SK-N-SH (cell line): ENCODE data around the gene TEX30. TPM values are rescaled to one million over a fixed set of nuclear protein-coding genes. Genes with fewer than 3 reads are reported as not detected.

Experiments used
- CTCF ChIA-PET: fragments of 300-600, 350-600 bp; formaldehyde crosslinking; extraction: SDS; loops from one replicate; lab custom pipeline; 2021; lab: Yijun Ruan, JAX
- POLR2A ChIA-PET: fragments of 350-600 bp; sonication (Branson Sonifier 250); formaldehyde crosslinking; extraction: SDS; loops from one replicate; lab custom pipeline; 2020; ENCODE audit warnings: antibody characterized with exemption, inconsistent platforms; lab: Yijun Ruan, JAX
- DNase-seq: peaks from one replicate; pipeline ENCODE4 v3.0.0; 2012
- H2AFZ ChIP-seq: fragments of 200-600 bp; sonication (generic); 2 replicates; pipeline ENCODE4 v1.8.1; 2016; ENCODE audit warnings: antibody characterized with exemption, mild to moderate bottlenecking, low read depth
- H3F3A ChIP-seq: fragments of 200-600 bp; sonication (generic); replicated peaks from 2 replicates; pipeline ENCODE3; 2016; ENCODE audit warnings: antibody characterized with exemption, mild to moderate bottlenecking; ENCODE audit not compliant: insufficient read depth
- H3K27ac ChIP-seq, 2 experiments: fragments of 200-500 bp in 1 of 2; fragments of 200-600 bp in 1 of 2; sonication (Bioruptor generic) in 1 of 2; sonication (generic), shearing (Covaris generic) in 1 of 2; 2 replicates each; pipeline versions ENCODE4 v1.5.1 to v1.6.1; 2014 to 2016; ENCODE audit warnings: low read depth in 2 of 2, inconsistent platforms in 1 of 2, low read length in 1 of 2, mild to moderate bottlenecking in 1 of 2, mixed read lengths in 1 of 2
- H3K27me3 ChIP-seq: fragments of 200-600 bp; sonication (generic), shearing (Covaris generic); 2 replicates; pipeline ENCODE4 v1.6.1; 2016; ENCODE audit warnings: mixed run types; ENCODE audit not compliant: insufficient read depth
- H3K36me3 ChIP-seq, 2 experiments: fragments of 200-500 bp in 1 of 2; fragments of 200-600 bp in 1 of 2; sonication (Bioruptor generic) in 1 of 2; sonication (generic) in 1 of 2; replicated peaks in 1 of 2; 2 replicates each; pipeline versions ENCODE3 to v1.5.1; 2014 to 2016; ENCODE audit warnings: low read length in 1 of 2, mild to moderate bottlenecking in 1 of 2; ENCODE audit not compliant: insufficient read depth in 2 of 2, control insufficient read depth in 1 of 2
- H3K4me1 ChIP-seq, 2 experiments: fragments of 200-500 bp in 1 of 2; fragments of 200-600 bp in 1 of 2; sonication (Bioruptor generic) in 1 of 2; sonication (generic), shearing (Covaris generic) in 1 of 2; 2 replicates each; pipeline versions ENCODE4 v1.5.1 to v1.6.1; 2014 to 2016; ENCODE audit warnings: low read depth in 1 of 2, low read length in 1 of 2, mixed run types in 1 of 2; ENCODE audit not compliant: insufficient read depth in 2 of 2, control insufficient read depth in 1 of 2
- H3K4me2 ChIP-seq: fragments of 200-600 bp; sonication (generic), shearing (Covaris generic); 2 replicates; pipeline ENCODE4 v1.6.1; 2017; ENCODE audit warnings: mixed run types
- H3K4me3 ChIP-seq, 2 experiments: fragments of 200-500 bp in 1 of 2; fragments of 200-600 bp in 1 of 2; sonication (Bioruptor generic) in 1 of 2; sonication (generic), shearing (Covaris generic) in 1 of 2; 2 replicates each; pipeline versions ENCODE4 v1.5.1 to v1.8.1; 2014 to 2016; ENCODE audit warnings: low read depth in 2 of 2, inconsistent platforms in 1 of 2, low read length in 1 of 2, mild to moderate bottlenecking in 1 of 2, mixed read lengths in 1 of 2, moderate library complexity in 1 of 2
- H3K79me2 ChIP-seq: fragments of 200-600 bp; sonication (generic); 2 replicates; pipeline ENCODE4 v1.8.1; 2017; ENCODE audit warnings: mild to moderate bottlenecking; ENCODE audit not compliant: insufficient read depth
- H3K9ac ChIP-seq: fragments of 200-600 bp; sonication (generic); 2 replicates; pipeline ENCODE4 v1.6.1; 2017; ENCODE audit warnings: mixed run types
- H3K9me2 ChIP-seq: fragments of 200-600 bp; sonication (generic); 2 replicates; pipeline ENCODE4 v1.6.1; 2017; ENCODE audit warnings: mixed run types
- H3K9me3 ChIP-seq: fragments of 200-600 bp; sonication (generic); 2 replicates; pipeline ENCODE4 v1.6.1; 2017; ENCODE audit warnings: mixed run types, mild to moderate bottlenecking, moderate library complexity
- H4K20me1 ChIP-seq: fragments of 200-600 bp; sonication (generic); 2 replicates; pipeline ENCODE4 v1.6.1; 2017; ENCODE audit warnings: mild to moderate bottlenecking, mixed run types; ENCODE audit not compliant: insufficient read depth
- CHD2 ChIP-seq: fragments of 150-350 bp; IDR thresholded peaks from 2 replicates; pipeline ENCODE4 v1.6.1; 2018; ENCODE audit warnings: low read length; ENCODE audit not compliant: partially characterized antibody
- ELF1 ChIP-seq: IDR thresholded peaks from 2 replicates; pipeline ENCODE4 v1.4.0; 2012
- FOSL2 ChIP-seq: IDR thresholded peaks from 2 replicates; pipeline ENCODE4 v1.4.0; 2012; ENCODE audit warnings: low read depth, mild to moderate bottlenecking, moderate library complexity, borderline replicate concordance
- FOXJ3 ChIP-seq: sonication (generic); formaldehyde crosslinking; IDR thresholded peaks from 2 replicates; pipeline ENCODE4 v1.5.1; 2020; ENCODE audit warnings: mild to moderate bottlenecking, missing genetic modification reagents
- FOXM1 ChIP-seq: IDR thresholded peaks from 2 replicates; pipeline ENCODE4 v1.4.0; 2012; ENCODE audit warnings: low read depth, mild to moderate bottlenecking
- GABPA ChIP-seq: IDR thresholded peaks from 2 replicates; pipeline ENCODE4 v1.4.0; 2012; ENCODE audit warnings: low read depth, mild to moderate bottlenecking
- IRF3 ChIP-seq: fragments of 150-350 bp; IDR thresholded peaks from 2 replicates; pipeline ENCODE4 v1.6.1; 2016; ENCODE audit warnings: mild to moderate bottlenecking, low read depth, low read length
- JUND ChIP-seq: IDR thresholded peaks from 2 replicates; pipeline ENCODE4 v1.4.0; 2012
- MEF2A ChIP-seq: IDR thresholded peaks from 2 replicates; pipeline ENCODE4 v1.4.0; 2012; ENCODE audit warnings: low read depth, borderline replicate concordance
- MXI1 ChIP-seq: IDR thresholded peaks from 2 replicates; pipeline ENCODE4 v1.6.1; 2012; ENCODE audit warnings: mild to moderate bottlenecking, low read depth, low read length, improper control_type of control experiment
- NFIC ChIP-seq: IDR thresholded peaks from 2 replicates; pipeline ENCODE4 v1.4.0; 2012; ENCODE audit warnings: borderline replicate concordance
- NRF1 ChIP-seq: IDR thresholded peaks from 2 replicates; pipeline ENCODE4 v1.6.1; 2012; ENCODE audit warnings: low read depth, mild to moderate bottlenecking, low read length
- RAD21 ChIP-seq: IDR thresholded peaks from 2 replicates; pipeline ENCODE4 v1.6.1; 2012; ENCODE audit warnings: mild to moderate bottlenecking, low read length
- RCOR1 ChIP-seq: fragments of 150-350 bp; IDR thresholded peaks from 2 replicates; pipeline ENCODE4 v1.6.1; 2017; ENCODE audit warnings: antibody characterized with exemption, low read length
- RXRA ChIP-seq: IDR thresholded peaks from 2 replicates; pipeline ENCODE4 v1.4.0; 2012; ENCODE audit warnings: low read depth, mild to moderate bottlenecking, borderline replicate concordance
- SMC3 ChIP-seq: IDR thresholded peaks from 2 replicates; pipeline ENCODE4 v1.6.1; 2012; ENCODE audit warnings: low read depth, low read length, improper control_type of control experiment
- TAF1 ChIP-seq: IDR thresholded peaks from 2 replicates; pipeline ENCODE4 v1.6.1; 2012; ENCODE audit warnings: low read depth, mild to moderate bottlenecking, low read length, moderate library complexity, borderline replicate concordance
- USF2 ChIP-seq: fragments of 150-350 bp; IDR thresholded peaks from 2 replicates; pipeline ENCODE4 v1.6.1; 2017; ENCODE audit warnings: antibody characterized with exemption, low read length, low read depth, borderline replicate concordance
- YY1 ChIP-seq: IDR thresholded peaks from 2 replicates; pipeline ENCODE4 v1.4.0; 2012; ENCODE audit warnings: low read depth, mild to moderate bottlenecking
- ZBTB33 ChIP-seq: IDR thresholded peaks from 2 replicates; pipeline ENCODE4 v1.4.0; 2012; ENCODE audit warnings: low read depth, borderline replicate concordance
- WGBS: methylation state at CpG from one replicate; pipeline ENCODE4 v1.1.6; 2017; ENCODE audit warnings: low lambda C conversion rate; 5-methylcytosine and 5-hydroxymethylcytosine counted together
- polyA plus RNA-seq, 3 experiments: library from polyadenylated mRNA; depleted of rRNA; stranded (reverse); fragments of >200 nt; gene quantifications; 2 replicates each; pipeline ENCODE4 v1.2.3, GENCODE V29; 2012
- TF ChIP-seq, protein P1 (sequence below): IDR thresholded peaks from 2 replicates; pipeline ENCODE4 v1.6.1; 2012; ENCODE audit warnings: mild to moderate bottlenecking, low read depth, low read length, moderate library complexity
- TF ChIP-seq, protein P2 (sequence below): IDR thresholded peaks from 2 replicates; pipeline ENCODE4 v1.4.0; 2012; ENCODE audit warnings: low read depth
- TF ChIP-seq, protein P3 (sequence below): IDR thresholded peaks from 2 replicates; pipeline ENCODE4 v1.4.0; 2012; ENCODE audit warnings: low read depth, borderline replicate concordance
- TF ChIP-seq, protein P4 (sequence below): fragments of 200-600 bp; sonication (generic); IDR thresholded peaks from 2 replicates; pipeline ENCODE4 v1.6.1; 2017; ENCODE audit warnings: antibody characterized with exemption, mild to moderate bottlenecking, moderate library complexity

Gene TEX30
- polyA plus RNA-seq, 1 of the 3 experiments (the other 2 are of a cell fraction) = 7.2 TPM

DNA sequence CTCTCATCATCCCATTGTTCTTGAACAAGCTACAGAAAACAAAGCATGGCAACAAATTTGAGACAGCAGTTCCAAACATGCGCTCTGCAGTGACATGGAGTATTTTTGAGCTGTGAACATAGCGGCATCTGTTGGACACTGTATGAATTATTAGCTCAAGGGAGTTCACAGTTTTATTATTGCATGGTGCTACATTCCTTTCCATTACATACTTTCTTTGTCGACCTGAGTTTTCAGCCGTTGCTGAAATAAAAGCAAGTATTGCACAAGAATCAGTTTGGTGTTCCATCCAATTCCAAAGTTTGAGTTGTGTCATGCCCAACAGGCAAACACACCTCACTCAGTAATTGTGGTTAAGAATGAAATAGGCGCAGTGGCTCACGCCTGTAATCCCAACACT, 48.7 kb downstream of the TEX30 start:
- no peaks in the 10 kb centered on the region; a peak in 1 of 4 replicates for H3K4me1 ChIP-seq
- no peak overlapping the region for H3K4me2 ChIP-seq
- H3K9me3 ChIP-seq = no peaks in the 10 kb centered on the region
- H3F3A ChIP-seq = no peaks in the 10 kb centered on the region
- no peak overlapping the region for H3K4me3 ChIP-seq
- H3K27me3 ChIP-seq = no peaks in the 10 kb centered on the region
- 59% methylated on average over 6 of the region's 6 CpGs for WGBS
- no peak overlapping the region for H2AFZ ChIP-seq
- H3K79me2 ChIP-seq = no peaks in the 10 kb centered on the region
- no peaks in the 10 kb centered on the region for H3K36me3 ChIP-seq
- ChIA-PET CTCF (interaction anchor here (0.6 to 2.4 kb wide), 37 partner anchors 9 to 146 kb away, joined by 3 to 23 read pairs (median 4); partner anchors contain the start of genes ERCC5 and METTL21C), POLR2A (interaction anchor here (1.1 kb wide), 1 partner anchor 133 kb away, joined by 7 read pairs; no protein-coding TSS in a partner anchor)
- no peaks in the 10 kb centered on the region for H3K9me2 ChIP-seq
- peak; percentile 29 for DNase-seq
- no peak overlapping the region for H3K27ac ChIP-seq
- no peaks in the 10 kb centered on the region for H4K20me1 ChIP-seq
- H3K9ac ChIP-seq = no peak overlapping the region
- TF ChIP-seq GABPA = no peak
- no peak for TF ChIP-seq ZBTB33
- TF ChIP-seq, protein P1, sequence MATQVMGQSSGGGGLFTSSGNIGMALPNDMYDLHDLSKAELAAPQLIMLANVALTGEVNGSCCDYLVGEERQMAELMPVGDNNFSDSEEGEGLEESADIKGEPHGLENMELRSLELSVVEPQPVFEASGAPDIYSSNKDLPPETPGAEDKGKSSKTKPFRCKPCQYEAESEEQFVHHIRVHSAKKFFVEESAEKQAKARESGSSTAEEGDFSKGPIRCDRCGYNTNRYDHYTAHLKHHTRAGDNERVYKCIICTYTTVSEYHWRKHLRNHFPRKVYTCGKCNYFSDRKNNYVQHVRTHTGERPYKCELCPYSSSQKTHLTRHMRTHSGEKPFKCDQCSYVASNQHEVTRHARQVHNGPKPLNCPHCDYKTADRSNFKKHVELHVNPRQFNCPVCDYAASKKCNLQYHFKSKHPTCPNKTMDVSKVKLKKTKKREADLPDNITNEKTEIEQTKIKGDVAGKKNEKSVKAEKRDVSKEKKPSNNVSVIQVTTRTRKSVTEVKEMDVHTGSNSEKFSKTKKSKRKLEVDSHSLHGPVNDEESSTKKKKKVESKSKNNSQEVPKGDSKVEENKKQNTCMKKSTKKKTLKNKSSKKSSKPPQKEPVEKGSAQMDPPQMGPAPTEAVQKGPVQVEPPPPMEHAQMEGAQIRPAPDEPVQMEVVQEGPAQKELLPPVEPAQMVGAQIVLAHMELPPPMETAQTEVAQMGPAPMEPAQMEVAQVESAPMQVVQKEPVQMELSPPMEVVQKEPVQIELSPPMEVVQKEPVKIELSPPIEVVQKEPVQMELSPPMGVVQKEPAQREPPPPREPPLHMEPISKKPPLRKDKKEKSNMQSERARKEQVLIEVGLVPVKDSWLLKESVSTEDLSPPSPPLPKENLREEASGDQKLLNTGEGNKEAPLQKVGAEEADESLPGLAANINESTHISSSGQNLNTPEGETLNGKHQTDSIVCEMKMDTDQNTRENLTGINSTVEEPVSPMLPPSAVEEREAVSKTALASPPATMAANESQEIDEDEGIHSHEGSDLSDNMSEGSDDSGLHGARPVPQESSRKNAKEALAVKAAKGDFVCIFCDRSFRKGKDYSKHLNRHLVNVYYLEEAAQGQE = no peak
- no peak for TF ChIP-seq USF2
- TF ChIP-seq RXRA = no peak
- TF ChIP-seq FOXJ3 = no peak
- TF ChIP-seq TAF1 = no peak
- TF ChIP-seq FOSL2 = no peak
- TF ChIP-seq SMC3 = peak; percentile 72
- no peak for TF ChIP-seq CHD2
- peak; percentile 70; the same call in 1 of the 2 replicates for TF ChIP-seq MXI1
- TF ChIP-seq JUND = no peak
- no peak for TF ChIP-seq MEF2A
- TF ChIP-seq, protein P2, sequence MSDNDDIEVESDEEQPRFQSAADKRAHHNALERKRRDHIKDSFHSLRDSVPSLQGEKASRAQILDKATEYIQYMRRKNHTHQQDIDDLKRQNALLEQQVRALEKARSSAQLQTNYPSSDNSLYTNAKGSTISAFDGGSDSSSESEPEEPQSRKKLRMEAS = no peak
- peak; percentile 85 for TF ChIP-seq RAD21
- TF ChIP-seq, protein P3, sequence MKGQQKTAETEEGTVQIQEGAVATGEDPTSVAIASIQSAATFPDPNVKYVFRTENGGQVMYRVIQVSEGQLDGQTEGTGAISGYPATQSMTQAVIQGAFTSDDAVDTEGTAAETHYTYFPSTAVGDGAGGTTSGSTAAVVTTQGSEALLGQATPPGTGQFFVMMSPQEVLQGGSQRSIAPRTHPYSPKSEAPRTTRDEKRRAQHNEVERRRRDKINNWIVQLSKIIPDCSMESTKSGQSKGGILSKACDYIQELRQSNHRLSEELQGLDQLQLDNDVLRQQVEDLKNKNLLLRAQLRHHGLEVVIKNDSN = no peak
- TF ChIP-seq, protein P4, sequence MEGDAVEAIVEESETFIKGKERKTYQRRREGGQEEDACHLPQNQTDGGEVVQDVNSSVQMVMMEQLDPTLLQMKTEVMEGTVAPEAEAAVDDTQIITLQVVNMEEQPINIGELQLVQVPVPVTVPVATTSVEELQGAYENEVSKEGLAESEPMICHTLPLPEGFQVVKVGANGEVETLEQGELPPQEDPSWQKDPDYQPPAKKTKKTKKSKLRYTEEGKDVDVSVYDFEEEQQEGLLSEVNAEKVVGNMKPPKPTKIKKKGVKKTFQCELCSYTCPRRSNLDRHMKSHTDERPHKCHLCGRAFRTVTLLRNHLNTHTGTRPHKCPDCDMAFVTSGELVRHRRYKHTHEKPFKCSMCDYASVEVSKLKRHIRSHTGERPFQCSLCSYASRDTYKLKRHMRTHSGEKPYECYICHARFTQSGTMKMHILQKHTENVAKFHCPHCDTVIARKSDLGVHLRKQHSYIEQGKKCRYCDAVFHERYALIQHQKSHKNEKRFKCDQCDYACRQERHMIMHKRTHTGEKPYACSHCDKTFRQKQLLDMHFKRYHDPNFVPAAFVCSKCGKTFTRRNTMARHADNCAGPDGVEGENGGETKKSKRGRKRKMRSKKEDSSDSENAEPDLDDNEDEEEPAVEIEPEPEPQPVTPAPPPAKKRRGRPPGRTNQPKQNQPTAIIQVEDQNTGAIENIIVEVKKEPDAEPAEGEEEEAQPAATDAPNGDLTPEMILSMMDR = peak; percentile 67
- no peak for TF ChIP-seq NFIC
- TF ChIP-seq ELF1 = no peak
- no peak for TF ChIP-seq NRF1
- TF ChIP-seq FOXM1 = no peak
- TF ChIP-seq RCOR1 = no peak
- no peak for TF ChIP-seq IRF3
- no peak for TF ChIP-seq YY1
